ENCODE results near the gene MRGPRG. TPM values are rescaled to one million over a fixed set of nuclear protein-coding genes. Genes with fewer than 3 reads are reported as not detected.
A peak's percentile ranks its signal among the peaks of the same experiment; 100 is the strongest.

The MRGPRG gene
- total RNA-seq, 1 donor from 2014 or later: not detected

DNA sequence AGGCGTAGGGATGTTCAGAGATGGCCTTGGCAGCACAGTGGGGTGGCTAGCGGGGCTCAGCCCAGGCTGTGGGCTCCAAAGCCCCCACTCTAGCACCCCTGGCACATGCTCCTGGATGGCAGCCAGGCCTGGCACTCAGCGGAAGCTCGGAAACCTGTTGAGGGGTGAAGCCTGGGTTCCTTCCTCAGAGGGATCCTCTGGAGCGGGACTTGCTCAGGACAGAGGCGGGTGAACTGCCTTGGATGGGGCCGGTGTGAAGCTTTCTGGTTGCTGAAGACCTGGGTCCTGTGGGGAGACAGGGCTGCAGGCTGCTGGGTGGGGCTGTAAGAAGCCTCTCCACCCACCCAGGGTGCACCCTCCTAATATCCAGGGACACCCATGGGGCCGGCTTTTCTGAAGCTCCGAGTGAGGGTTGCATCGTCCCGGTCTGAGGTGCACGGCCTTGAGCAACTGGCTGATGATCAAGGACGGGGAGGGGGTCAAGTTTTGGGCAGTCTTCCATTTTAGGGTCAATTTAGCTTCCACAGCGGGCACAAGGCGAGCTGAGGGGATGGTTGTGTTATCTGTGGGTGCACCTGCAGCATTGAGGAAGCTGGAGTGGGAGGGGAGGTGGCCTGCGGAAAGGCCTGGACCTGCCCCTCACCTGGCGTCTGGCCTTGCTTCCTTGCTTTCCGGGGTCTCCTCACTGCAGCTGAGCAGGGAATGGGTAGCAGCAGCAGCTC lies 8.4 kb upstream of the MRGPRG start:
- intact Hi-C loops (cut with DNase I): no loop called here
- Histone ChIP-seq H3K27ac (no peak overlapping the region), H3K27me3 (no peaks in the 10 kb centered on the region), H3K4me3 (no peak overlapping the region), H3K4me1 (peaks cover 2% of the 10 kb centered on the region), H3K36me3 (no peaks in the 10 kb centered on the region), H3K9me3 (no peaks in the 10 kb centered on the region)
- DNase-seq (ENCODE audit: extremely low spot score in 2 of 2): peak in 1 of 2 donors; percentile 82
- TF ChIP-seq POLR2A (IDR thresholded peaks at IDR 0.05) (no peak), POLR2AphosphoS5 (IDR thresholded peaks at IDR 0.05; ENCODE audit: insufficient read depth in 1 of 2, low read depth in 1 of 2) (no peak)
- TF ChIP-seq, protein P1, sequence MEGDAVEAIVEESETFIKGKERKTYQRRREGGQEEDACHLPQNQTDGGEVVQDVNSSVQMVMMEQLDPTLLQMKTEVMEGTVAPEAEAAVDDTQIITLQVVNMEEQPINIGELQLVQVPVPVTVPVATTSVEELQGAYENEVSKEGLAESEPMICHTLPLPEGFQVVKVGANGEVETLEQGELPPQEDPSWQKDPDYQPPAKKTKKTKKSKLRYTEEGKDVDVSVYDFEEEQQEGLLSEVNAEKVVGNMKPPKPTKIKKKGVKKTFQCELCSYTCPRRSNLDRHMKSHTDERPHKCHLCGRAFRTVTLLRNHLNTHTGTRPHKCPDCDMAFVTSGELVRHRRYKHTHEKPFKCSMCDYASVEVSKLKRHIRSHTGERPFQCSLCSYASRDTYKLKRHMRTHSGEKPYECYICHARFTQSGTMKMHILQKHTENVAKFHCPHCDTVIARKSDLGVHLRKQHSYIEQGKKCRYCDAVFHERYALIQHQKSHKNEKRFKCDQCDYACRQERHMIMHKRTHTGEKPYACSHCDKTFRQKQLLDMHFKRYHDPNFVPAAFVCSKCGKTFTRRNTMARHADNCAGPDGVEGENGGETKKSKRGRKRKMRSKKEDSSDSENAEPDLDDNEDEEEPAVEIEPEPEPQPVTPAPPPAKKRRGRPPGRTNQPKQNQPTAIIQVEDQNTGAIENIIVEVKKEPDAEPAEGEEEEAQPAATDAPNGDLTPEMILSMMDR (IDR thresholded peaks at IDR 0.05): no peak

DNA sequence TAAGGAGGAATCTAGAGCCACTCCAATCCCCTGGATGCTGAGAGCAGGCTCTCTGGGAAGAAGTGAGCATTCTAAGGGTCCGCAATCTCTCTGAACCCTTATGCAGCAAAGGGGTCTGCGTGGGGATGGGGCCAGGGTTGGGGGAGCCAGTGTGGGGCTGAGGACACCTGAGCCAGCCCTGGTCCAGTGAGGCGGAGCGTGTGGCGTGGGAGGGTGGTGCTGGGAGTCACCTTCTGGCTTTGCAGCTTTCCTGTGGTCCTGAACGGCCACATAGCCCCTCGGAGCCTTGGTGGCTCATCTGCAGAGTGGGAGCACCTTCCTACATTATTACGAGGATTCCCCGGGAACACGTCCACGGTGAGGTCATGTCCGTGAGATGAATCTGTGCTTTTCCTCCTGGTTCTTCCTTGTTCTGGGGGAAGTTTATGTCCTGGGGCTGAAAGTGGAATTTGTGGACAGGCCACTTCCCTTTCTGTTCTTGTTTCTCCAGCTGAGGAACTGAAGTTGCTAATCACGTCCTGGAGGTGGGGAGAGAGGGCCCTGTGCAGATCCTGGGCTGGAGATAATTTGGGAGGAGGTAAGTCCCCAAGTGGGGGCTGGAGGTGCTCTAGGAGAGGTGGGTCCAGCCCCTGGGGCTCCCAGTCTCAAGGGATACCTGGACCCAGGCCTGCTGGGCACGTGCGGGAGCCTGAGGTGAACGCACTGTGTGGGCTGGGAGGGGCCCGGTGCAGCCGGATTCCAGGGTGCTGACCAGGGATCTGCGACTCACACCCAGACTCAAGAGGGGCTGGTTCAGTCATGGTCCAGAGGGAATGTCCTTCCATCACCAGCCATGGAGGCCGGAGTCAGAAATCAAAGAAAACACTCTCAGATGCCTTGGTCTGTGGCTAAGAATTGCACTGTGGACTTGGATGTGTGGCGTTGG lies 7.5 kb upstream of the MRGPRG start:
- no peaks in the 10 kb centered on the region for H3K36me3 ChIP-seq
- no peak overlapping the region for H3K27ac ChIP-seq
- H3K4me1 ChIP-seq: peaks cover 11% of the 10 kb centered on the region
- no peaks in the 10 kb centered on the region for H3K27me3 ChIP-seq
- H3K4me3 ChIP-seq: no peak overlapping the region
- H3K9me3 ChIP-seq: no peaks in the 10 kb centered on the region
- peak in 1 of 2 donors; percentile 93 for DNase-seq (ENCODE audit: extremely low spot score in 2 of 2)
- TF ChIP-seq POLR2AphosphoS5 (IDR thresholded peaks at IDR 0.05; ENCODE audit: insufficient read depth in 1 of 2, low read depth in 1 of 2) (no peak), POLR2A (IDR thresholded peaks at IDR 0.05) (no peak)
- TF ChIP-seq, protein P1 (IDR thresholded peaks at IDR 0.05): no peak
- intact Hi-C loops (cut with DNase I): no loop called here

DNA sequence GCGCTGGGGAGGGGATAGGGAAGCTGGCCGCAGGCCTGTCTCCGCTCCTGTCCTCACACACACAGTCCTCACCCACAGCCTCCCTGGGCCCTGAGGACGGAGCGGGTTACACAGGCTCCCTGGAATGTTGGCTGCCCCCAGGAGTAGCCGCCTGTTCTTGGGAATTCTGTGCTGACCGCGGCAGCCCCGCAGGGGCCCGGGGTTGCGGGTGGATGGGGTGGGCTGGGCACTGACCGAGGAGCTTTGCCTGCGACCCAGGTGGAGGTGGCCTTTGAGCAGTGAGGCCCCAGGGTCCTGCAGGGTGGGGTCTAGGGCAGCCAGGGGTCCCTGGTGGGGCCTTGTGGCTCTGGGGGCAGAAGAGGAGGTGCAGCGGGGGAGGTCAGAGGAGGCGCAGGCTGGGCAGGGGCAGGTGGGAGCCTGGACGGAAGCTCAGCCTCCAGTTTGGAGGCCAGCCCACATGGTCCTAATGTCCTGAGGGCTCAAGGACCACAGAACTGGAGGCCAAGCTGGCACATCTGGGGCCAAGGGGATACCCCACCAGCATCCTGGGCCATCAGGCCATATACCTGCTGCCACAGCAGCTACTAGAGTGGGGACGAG lies 6.6 kb upstream of the MRGPRG start:
- Histone ChIP-seq H3K27me3 (no peaks in the 10 kb centered on the region), H3K4me1 (peaks cover 16% of the 10 kb centered on the region), H3K9me3 (no peaks in the 10 kb centered on the region), H3K27ac (no peak overlapping the region), H3K4me3 (no peak overlapping the region), H3K36me3 (no peaks in the 10 kb centered on the region)
- DNase-seq (ENCODE audit: extremely low spot score in 2 of 2): peak in 1 of 2 donors; percentile 91
- intact Hi-C loops (cut with DNase I): no loop called here
- TF ChIP-seq POLR2AphosphoS5 (IDR thresholded peaks at IDR 0.05; ENCODE audit: insufficient read depth in 1 of 2, low read depth in 1 of 2) (no peak), POLR2A (IDR thresholded peaks at IDR 0.05) (no peak)
- TF ChIP-seq, protein P1 (IDR thresholded peaks at IDR 0.05): no peak

DNA sequence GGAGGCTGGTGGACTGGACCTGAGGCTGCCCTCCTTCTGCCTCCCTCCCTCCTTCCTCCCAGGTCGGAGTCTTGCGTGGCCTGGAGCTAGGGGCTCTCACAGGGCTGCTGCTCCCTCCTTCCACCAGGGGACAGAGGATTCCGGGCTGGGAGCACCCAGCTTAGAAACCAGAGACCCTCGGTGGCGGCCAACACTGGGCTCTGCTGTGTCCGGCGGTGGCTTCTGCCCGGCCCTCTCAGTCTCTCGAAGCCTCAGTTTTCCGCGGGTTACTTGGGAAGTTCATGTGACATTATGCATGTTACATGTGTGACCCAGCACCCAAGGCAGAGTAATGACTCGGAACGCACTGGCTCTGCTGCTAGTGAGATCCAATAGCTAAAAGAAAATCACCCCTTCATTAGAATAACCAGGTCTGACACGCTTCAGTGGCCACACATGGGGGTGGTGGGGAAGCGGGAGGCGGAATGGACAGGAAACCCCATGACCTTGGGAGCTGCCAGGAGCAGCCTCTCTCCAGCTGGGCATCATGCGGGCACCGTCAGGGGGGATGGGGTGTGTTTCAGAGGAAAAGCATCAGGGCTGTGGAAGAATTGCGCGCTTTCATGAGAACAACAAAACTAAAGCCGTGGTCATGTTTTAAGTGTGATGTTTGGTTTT lies 5.9 kb upstream of the MRGPRG start:
- peak in 1 of 2 donors; percentile 89 for DNase-seq (ENCODE audit: extremely low spot score in 2 of 2)
- no peaks in the 10 kb centered on the region for H3K36me3 ChIP-seq
- no peak overlapping the region for H3K27ac ChIP-seq
- TF ChIP-seq, protein P1 (IDR thresholded peaks at IDR 0.05): no peak
- TF ChIP-seq POLR2AphosphoS5 (IDR thresholded peaks at IDR 0.05; ENCODE audit: insufficient read depth in 1 of 2, low read depth in 1 of 2) (no peak), POLR2A (IDR thresholded peaks at IDR 0.05) (no peak)
- H3K4me1 ChIP-seq: peaks cover 16% of the 10 kb centered on the region
- no peaks in the 10 kb centered on the region for H3K27me3 ChIP-seq
- intact Hi-C loops (cut with DNase I): no loop called here
- H3K9me3 ChIP-seq: no peaks in the 10 kb centered on the region
- H3K4me3 ChIP-seq: no peak overlapping the region

Data from vagina (tissue), 2 donors.